HepG2 (cell line): ENCODE measurements around the gene WNT3. TPM values are rescaled to one million over a fixed set of nuclear protein-coding genes. Genes with fewer than 3 reads are reported as not detected.

Experiments
- ETV5 ChIP-seq: IDR thresholded peaks from 2 replicates; pipeline ENCODE4 v1.6.1; 2018; ENCODE audit warnings: missing biosample characterization, missing genetic modification reagents, inconsistent platforms, borderline replicate concordance
- KDM3A ChIP-seq: IDR thresholded peaks from 2 replicates; pipeline ENCODE4 v1.6.1; 2018; ENCODE audit warnings: low read depth, missing compliant biosample characterization
- MBD4 ChIP-seq: IDR thresholded peaks from 2 replicates; pipeline ENCODE4 v1.6.1; 2012; ENCODE audit warnings: low read length, inconsistent platforms, borderline replicate concordance
- MBNL3 ChIP-seq: fragments of 250-450 bp; sonication (Bioruptor Pico); conservative IDR thresholded peaks from 2 replicates; pipeline ENCODE4 v1.8.0; 2022; ENCODE audit warnings: mild to moderate bottlenecking, inconsistent platforms
- TP53 ChIP-seq: sonication (generic); formaldehyde crosslinking; conservative IDR thresholded peaks from 2 replicates; pipeline ENCODE4 v1.4.0; 2020; ENCODE audit warnings: missing genetic modification reagents
- ZNF124 ChIP-seq: sonication (generic); formaldehyde crosslinking; IDR thresholded peaks from 2 replicates; pipeline ENCODE4 v1.4.0; 2020; ENCODE audit warnings: missing genetic modification reagents
- ZNF460 ChIP-seq: sonication (generic); formaldehyde crosslinking; IDR thresholded peaks from 2 replicates; pipeline ENCODE4 v1.5.1; 2020; ENCODE audit warnings: missing genetic modification reagents, mild to moderate bottlenecking, borderline replicate concordance
- ZNF484 ChIP-seq: sonication (generic); formaldehyde crosslinking; IDR thresholded peaks from 2 replicates; pipeline ENCODE4 v1.5.1; 2020; ENCODE audit warnings: mild to moderate bottlenecking, low read depth, missing genetic modification reagents, borderline replicate concordance
- ZNF678 ChIP-seq: sonication (generic); formaldehyde crosslinking; IDR thresholded peaks from 2 replicates; pipeline ENCODE4 v1.4.0; 2020; ENCODE audit warnings: mild to moderate bottlenecking, missing genetic modification reagents
- ZNF747 ChIP-seq: sonication (generic); formaldehyde crosslinking; IDR thresholded peaks from 2 replicates; pipeline ENCODE4 v1.8.1; 2023; ENCODE audit warnings: missing genetic modification reagents, mild to moderate bottlenecking, borderline replicate concordance
- ZNF891 ChIP-seq: sonication (generic); formaldehyde crosslinking; IDR thresholded peaks from 2 replicates; pipeline ENCODE4 v1.5.0; 2020; ENCODE audit warnings: mild to moderate bottlenecking, missing genetic modification reagents
- ZSCAN20 ChIP-seq: sonication (generic); formaldehyde crosslinking; IDR thresholded peaks from 2 replicates; pipeline ENCODE4 v1.4.0; 2020; ENCODE audit warnings: missing genetic modification reagents, mild to moderate bottlenecking, borderline replicate concordance
- ZSCAN21 ChIP-seq: sonication (generic); formaldehyde crosslinking; IDR thresholded peaks from 2 replicates; pipeline ENCODE4 v1.8.0; 2022; ENCODE audit warnings: mild to moderate bottlenecking, missing genetic modification reagents, moderate library complexity, borderline replicate concordance
- polyA plus RNA-seq, 8 experiments: library from polyadenylated mRNA; depleted of rRNA in 3 of 8; stranded (reverse) in 7 of 8; unstranded in 1 of 8; fragments of >200 nt; fragmentation: Illumina TruSeq in 4 of 8; extraction: Trizol in 4 of 8; gene quantifications; 2 replicates each; pipeline versions ENCODE4 v1.2.1 to v1.2.3, GENCODE V29; 2011 to 2016; ENCODE audit warnings: low read depth in 4 of 8, missing spikeins in 1 of 8, mixed read lengths in 1 of 8; ENCODE audit not compliant: insufficient read depth in 1 of 8
- total RNA-seq, 5 experiments: library from RNA; depleted of rRNA; stranded (reverse); fragments of >200 nt; fragmentation: Illumina TruSeq; extraction: Trizol; gene quantifications; 2 replicates each; pipeline ENCODE4 v1.2.3, GENCODE V29; 2016; ENCODE audit warnings: low read depth in 1 of 5
- TF ChIP-seq, protein P1 (sequence below): sonication (generic); formaldehyde crosslinking; IDR thresholded peaks from 2 replicates; pipeline ENCODE4 v1.5.1; 2020; ENCODE audit warnings: missing genetic modification reagents, mild to moderate bottlenecking, borderline replicate concordance
- TF ChIP-seq, protein P2 (sequence below): sonication (generic); formaldehyde crosslinking; IDR thresholded peaks from 2 replicates; pipeline ENCODE4 v1.4.0; 2020; ENCODE audit warnings: missing genetic modification reagents, mild to moderate bottlenecking, borderline replicate concordance
- TF ChIP-seq, protein P3 (sequence below): sonication (generic); formaldehyde crosslinking; conservative IDR thresholded peaks from 2 replicates; pipeline ENCODE4 v1.4.0; 2020; ENCODE audit warnings: mild to moderate bottlenecking, missing genetic modification reagents, moderate library complexity
- TF ChIP-seq, protein P4 (sequence below): sonication (generic); formaldehyde crosslinking; IDR thresholded peaks from 2 replicates; pipeline ENCODE4 v1.4.0; 2020; ENCODE audit warnings: missing genetic modification reagents, borderline replicate concordance

Gene WNT3
- total and polyA plus RNA-seq, 2 of the 13 experiments (the other 11 are each of a cell fraction or from before 2014, with no cell fraction given): 8.5 to 10.3 TPM

DNA sequence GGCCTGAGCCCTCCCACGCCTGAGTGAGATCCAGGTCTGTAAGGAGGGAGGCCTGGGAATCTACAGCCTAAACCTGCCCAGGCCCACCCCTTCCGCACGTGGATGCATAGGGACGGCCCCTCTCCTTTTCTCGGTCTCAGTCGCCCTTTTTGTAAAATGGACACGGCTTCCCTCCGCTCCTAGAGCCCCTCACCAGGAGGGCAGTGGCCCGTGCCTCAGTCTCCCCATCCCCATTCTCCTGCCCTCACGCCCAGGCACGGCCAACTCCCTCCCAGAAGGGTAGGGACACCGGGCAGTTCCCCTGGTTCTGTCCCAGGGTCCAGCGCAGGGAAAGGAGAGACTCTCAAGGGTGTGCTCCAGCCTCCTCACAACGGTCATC lies 48.1 kb downstream of the WNT3 start (continued):
- TF ChIP-seq, protein P1, sequence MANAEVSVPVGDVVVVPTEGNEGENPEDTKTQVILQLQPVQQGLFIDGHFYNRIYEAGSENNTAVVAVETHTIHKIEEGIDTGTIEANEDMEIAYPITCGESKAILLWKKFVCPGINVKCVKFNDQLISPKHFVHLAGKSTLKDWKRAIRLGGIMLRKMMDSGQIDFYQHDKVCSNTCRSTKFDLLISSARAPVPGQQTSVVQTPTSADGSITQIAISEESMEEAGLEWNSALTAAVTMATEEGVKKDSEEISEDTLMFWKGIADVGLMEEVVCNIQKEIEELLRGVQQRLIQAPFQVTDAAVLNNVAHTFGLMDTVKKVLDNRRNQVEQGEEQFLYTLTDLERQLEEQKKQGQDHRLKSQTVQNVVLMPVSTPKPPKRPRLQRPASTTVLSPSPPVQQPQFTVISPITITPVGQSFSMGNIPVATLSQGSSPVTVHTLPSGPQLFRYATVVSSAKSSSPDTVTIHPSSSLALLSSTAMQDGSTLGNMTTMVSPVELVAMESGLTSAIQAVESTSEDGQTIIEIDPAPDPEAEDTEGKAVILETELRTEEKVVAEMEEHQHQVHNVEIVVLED: 0 out of 2 replicates have a peak, but pooled peaks have one; percentile 51
- TF ChIP-seq ZSCAN20 (CRISPR knock-in tag) (no peak), ZNF124 (CRISPR knock-in tag) (no peak), ZNF891 (CRISPR knock-in tag) (no peak; the same call in 1 of the 2 replicates), ZNF460 (CRISPR knock-in tag) (no peak), KDM3A (CRISPR knock-in tag) (no peak; the same call in 1 of the 2 replicates), TP53 (CRISPR knock-in tag) (no peak), MBNL3 (CRISPR knock-in tag) (no peak), MBD4 (no peak), ZNF678 (CRISPR knock-in tag) (no peak; the same call in 1 of the 2 replicates), ZNF484 (no peak), ETV5 (no peak), ZSCAN21 (CRISPR knock-in tag) (no peak; the same call in 1 of the 2 replicates), ZNF747 (CRISPR knock-in tag) (0 out of 2 replicates have a peak, but pooled peaks have one; percentile 41)
- TF ChIP-seq, protein P2, sequence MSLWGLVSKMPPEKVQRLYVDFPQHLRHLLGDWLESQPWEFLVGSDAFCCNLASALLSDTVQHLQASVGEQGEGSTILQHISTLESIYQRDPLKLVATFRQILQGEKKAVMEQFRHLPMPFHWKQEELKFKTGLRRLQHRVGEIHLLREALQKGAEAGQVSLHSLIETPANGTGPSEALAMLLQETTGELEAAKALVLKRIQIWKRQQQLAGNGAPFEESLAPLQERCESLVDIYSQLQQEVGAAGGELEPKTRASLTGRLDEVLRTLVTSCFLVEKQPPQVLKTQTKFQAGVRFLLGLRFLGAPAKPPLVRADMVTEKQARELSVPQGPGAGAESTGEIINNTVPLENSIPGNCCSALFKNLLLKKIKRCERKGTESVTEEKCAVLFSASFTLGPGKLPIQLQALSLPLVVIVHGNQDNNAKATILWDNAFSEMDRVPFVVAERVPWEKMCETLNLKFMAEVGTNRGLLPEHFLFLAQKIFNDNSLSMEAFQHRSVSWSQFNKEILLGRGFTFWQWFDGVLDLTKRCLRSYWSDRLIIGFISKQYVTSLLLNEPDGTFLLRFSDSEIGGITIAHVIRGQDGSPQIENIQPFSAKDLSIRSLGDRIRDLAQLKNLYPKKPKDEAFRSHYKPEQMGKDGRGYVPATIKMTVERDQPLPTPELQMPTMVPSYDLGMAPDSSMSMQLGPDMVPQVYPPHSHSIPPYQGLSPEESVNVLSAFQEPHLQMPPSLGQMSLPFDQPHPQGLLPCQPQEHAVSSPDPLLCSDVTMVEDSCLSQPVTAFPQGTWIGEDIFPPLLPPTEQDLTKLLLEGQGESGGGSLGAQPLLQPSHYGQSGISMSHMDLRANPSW (CRISPR knock-in tag): 0 out of 2 replicates have a peak, but pooled peaks have one; percentile 17
- TF ChIP-seq, protein P3, sequence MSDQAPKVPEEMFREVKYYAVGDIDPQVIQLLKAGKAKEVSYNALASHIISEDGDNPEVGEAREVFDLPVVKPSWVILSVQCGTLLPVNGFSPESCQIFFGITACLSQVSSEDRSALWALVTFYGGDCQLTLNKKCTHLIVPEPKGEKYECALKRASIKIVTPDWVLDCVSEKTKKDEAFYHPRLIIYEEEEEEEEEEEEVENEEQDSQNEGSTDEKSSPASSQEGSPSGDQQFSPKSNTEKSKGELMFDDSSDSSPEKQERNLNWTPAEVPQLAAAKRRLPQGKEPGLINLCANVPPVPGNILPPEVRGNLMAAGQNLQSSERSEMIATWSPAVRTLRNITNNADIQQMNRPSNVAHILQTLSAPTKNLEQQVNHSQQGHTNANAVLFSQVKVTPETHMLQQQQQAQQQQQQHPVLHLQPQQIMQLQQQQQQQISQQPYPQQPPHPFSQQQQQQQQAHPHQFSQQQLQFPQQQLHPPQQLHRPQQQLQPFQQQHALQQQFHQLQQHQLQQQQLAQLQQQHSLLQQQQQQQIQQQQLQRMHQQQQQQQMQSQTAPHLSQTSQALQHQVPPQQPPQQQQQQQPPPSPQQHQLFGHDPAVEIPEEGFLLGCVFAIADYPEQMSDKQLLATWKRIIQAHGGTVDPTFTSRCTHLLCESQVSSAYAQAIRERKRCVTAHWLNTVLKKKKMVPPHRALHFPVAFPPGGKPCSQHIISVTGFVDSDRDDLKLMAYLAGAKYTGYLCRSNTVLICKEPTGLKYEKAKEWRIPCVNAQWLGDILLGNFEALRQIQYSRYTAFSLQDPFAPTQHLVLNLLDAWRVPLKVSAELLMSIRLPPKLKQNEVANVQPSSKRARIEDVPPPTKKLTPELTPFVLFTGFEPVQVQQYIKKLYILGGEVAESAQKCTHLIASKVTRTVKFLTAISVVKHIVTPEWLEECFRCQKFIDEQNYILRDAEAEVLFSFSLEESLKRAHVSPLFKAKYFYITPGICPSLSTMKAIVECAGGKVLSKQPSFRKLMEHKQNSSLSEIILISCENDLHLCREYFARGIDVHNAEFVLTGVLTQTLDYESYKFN (CRISPR knock-in tag): no peak; the same call in 1 of the 2 replicates
- TF ChIP-seq, protein P4, sequence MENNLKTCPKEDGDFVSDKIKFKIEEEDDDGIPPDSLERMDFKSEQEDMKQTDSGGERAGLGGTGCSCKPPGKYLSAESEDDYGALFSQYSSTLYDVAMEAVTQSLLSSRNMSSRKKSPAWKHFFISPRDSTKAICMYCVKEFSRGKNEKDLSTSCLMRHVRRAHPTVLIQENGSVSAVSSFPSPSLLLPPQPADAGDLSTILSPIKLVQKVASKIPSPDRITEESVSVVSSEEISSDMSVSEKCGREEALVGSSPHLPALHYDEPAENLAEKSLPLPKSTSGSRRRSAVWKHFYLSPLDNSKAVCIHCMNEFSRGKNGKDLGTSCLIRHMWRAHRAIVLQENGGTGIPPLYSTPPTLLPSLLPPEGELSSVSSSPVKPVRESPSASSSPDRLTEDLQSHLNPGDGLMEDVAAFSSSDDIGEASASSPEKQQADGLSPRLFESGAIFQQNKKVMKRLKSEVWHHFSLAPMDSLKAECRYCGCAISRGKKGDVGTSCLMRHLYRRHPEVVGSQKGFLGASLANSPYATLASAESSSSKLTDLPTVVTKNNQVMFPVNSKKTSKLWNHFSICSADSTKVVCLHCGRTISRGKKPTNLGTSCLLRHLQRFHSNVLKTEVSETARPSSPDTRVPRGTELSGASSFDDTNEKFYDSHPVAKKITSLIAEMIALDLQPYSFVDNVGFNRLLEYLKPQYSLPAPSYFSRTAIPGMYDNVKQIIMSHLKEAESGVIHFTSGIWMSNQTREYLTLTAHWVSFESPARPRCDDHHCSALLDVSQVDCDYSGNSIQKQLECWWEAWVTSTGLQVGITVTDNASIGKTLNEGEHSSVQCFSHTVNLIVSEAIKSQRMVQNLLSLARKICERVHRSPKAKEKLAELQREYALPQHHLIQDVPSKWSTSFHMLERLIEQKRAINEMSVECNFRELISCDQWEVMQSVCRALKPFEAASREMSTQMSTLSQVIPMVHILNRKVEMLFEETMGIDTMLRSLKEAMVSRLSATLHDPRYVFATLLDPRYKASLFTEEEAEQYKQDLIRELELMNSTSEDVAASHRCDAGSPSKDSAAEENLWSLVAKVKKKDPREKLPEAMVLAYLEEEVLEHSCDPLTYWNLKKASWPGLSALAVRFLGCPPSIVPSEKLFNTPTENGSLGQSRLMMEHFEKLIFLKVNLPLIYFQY: no peak
